ENCODE measurements around the gene ENOX1. TPM values are rescaled to one million over a fixed set of nuclear protein-coding genes. Genes with fewer than 3 reads are reported as not detected.

The ENOX1 gene
- total and polyA plus RNA-seq, 9 of the 15 experiments (the other 6 are each of a cell fraction or from before 2014, with no cell fraction given) = not detected

DNA sequence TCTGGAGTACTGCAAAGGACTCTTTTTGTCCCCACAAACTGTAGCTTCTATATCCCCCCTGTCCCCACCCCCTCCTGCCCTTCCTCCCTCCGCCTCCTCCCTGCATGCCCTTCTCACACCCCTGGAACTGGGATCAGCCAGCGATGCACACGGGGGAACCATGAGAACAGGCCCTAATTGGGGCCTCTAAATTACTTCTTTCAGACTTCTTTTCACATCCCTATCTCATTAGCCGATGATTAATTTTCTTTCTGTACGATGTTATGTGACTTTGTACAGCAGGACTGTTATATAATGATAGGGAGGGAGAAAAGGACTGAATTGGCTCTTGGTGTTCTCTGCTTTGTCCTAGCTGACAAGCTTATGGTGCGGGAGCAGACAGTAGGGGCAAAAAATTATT is 415.9 kb downstream of the ENOX1 start:
- no peak overlapping the region for H3K9ac ChIP-seq (ENCODE audit: insufficient read depth in 1 of 2, low read depth in 2 of 2, low read length in 2 of 2)
- 0% methylated on average over 6 of the region's 6 CpGs for WGBS (ENCODE audit: insufficient coverage, low coverage, missing lambda C conversion rate)
- no peaks in the 10 kb centered on the region for H3K9me3 ChIP-seq (replicated peaks; ENCODE audit: control insufficient read depth, insufficient read depth, low read depth, low read length)
- POLR2A ChIA-PET = no interaction called here
- no peak for ATAC-seq
- DNase-seq (ENCODE audit: extremely low read depth in 1 of 4, low spot score in 3 of 4) = no peak
- H3K4me3 ChIP-seq = no peak overlapping the region
- in situ Hi-C loops (cut with MboI) = no loop called here
- no peak overlapping the region for H2AFZ ChIP-seq (ENCODE audit: low read depth, low read length)
- CTCF ChIA-PET (ENCODE audit: low intra/inter-chr PET ratio) = no interaction called here
- no peaks in the 10 kb centered on the region for H3K9me1 ChIP-seq (ENCODE audit: control insufficient read depth, insufficient read depth, low read length)
- no peak for FAIRE-seq
- no peak overlapping the region for H3K4me2 ChIP-seq (ENCODE audit: insufficient read depth, low read length)
- H3K27me3 ChIP-seq (ENCODE audit: control insufficient read depth in 2 of 2, insufficient read depth in 2 of 2, low read length in 2 of 2) = no peaks in the 10 kb centered on the region
- H3K36me3 ChIP-seq (ENCODE audit: control insufficient read depth, insufficient read depth, low read length) = no peaks in the 10 kb centered on the region
- H4K20me1 ChIP-seq (replicated peaks; ENCODE audit: control insufficient read depth, insufficient read depth, low read length) = no peaks in the 10 kb centered on the region
- intact Hi-C loops (cut with micrococcal nuclease) = no loop called here
- no TSS peak for BruUV-seq (replicated peaks)
- no peaks in the 10 kb centered on the region for H3K79me2 ChIP-seq (ENCODE audit: control insufficient read depth, insufficient read depth, low read length)
- H3K27ac ChIP-seq (ENCODE audit: extremely low read depth, low read depth, low read length) = no peak overlapping the region
- no peaks in the 10 kb centered on the region for H3K4me1 ChIP-seq (replicated peaks in 1 of 2; ENCODE audit: control insufficient read depth in 2 of 2, insufficient read depth in 2 of 2, low read length in 2 of 2)
- no peak for TF ChIP-seq SETDB1 (IDR thresholded peaks at IDR 0.05; ENCODE audit: low read length)
- TF ChIP-seq, protein P1, sequence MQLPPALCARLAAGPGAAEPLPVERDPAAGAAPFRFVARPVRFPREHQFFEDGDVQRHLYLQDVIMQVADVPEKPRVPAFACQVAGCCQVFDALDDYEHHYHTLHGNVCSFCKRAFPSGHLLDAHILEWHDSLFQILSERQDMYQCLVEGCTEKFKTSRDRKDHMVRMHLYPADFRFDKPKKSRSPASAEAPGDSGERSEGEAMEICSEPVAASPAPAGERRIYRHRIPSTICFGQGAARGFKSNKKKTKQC (CRISPR knock-in tag; IDR thresholded peaks at IDR 0.05) = no peak

DNA sequence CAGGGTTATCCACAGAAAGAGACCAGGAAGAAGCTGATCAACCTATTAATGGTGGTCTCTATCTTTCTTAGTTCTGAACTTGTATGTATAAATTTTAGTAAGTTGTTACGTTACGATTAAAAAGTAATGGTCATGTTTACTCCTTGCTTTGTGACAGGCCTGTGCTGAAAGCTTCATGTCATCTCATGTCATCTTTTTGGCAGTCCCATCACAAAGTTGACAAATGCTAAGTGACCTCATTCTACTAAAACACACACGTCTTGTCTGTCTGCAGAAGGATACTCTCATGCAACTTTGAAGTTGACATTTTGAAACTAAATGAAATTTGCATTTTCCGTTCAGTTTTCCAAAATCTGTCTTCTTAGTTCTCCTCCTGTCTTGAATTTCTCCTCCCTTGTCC is 417.5 kb downstream of the ENOX1 start:
- no peak for TF ChIP-seq ERF (CRISPR knock-in tag; IDR thresholded peaks at IDR 0.05)
- no peak for TF ChIP-seq GTF2E2 (tag; IDR thresholded peaks at IDR 0.05)
- no peak for TF ChIP-seq ESRRB (CRISPR knock-in tag; IDR thresholded peaks at IDR 0.05; ENCODE audit: borderline replicate concordance)
- no peak for TF ChIP-seq ZNF175 (CRISPR knock-in tag; IDR thresholded peaks at IDR 0.05; ENCODE audit: low read depth)
- no peak for TF ChIP-seq SAFB2 (IDR thresholded peaks at IDR 0.05; ENCODE audit: borderline replicate concordance, low read depth, low read length, severe bottlenecking)
- no peak for TF ChIP-seq XRCC3 (IDR thresholded peaks at IDR 0.05)
- no peak for TF ChIP-seq ILK (tag; IDR thresholded peaks at IDR 0.05; ENCODE audit: borderline replicate concordance, low read depth)
- no peak for TF ChIP-seq L3MBTL2 (IDR thresholded peaks at IDR 0.05)
- TF ChIP-seq, protein P2, sequence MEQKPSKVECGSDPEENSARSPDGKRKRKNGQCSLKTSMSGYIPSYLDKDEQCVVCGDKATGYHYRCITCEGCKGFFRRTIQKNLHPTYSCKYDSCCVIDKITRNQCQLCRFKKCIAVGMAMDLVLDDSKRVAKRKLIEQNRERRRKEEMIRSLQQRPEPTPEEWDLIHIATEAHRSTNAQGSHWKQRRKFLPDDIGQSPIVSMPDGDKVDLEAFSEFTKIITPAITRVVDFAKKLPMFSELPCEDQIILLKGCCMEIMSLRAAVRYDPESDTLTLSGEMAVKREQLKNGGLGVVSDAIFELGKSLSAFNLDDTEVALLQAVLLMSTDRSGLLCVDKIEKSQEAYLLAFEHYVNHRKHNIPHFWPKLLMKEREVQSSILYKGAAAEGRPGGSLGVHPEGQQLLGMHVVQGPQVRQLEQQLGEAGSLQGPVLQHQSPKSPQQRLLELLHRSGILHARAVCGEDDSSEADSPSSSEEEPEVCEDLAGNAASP (IDR thresholded peaks at IDR 0.05) = no peak
- TF ChIP-seq U2AF2 (optimal IDR thresholded peaks at IDR 0.05; ENCODE audit: low read depth, low read length) = no peak
- no peak for TF ChIP-seq CXXC5 (CRISPR knock-in tag; IDR thresholded peaks at IDR 0.05)
- no peak for TF ChIP-seq ZNF830 (CRISPR knock-in tag; IDR thresholded peaks at IDR 0.05)
- no peak for TF ChIP-seq POLR2A (conservative IDR thresholded peaks at IDR 0.05)
- TF ChIP-seq ZNF436 (CRISPR knock-in tag; IDR thresholded peaks at IDR 0.05) = no peak
- in situ Hi-C loops (cut with MboI) = no loop called here
- DNase-seq (ENCODE audit: extremely low read depth in 1 of 4, low spot score in 3 of 4) = no peak

More for the DNA sequence above, 417.5 kb downstream of the ENOX1 start:
- ChIA-PET CTCF (ENCODE audit: low intra/inter-chr PET ratio) (no interaction called here), POLR2A (interaction anchor here (0.7 kb wide), 1 partner anchor 246 kb away, joined by 3 read pairs; no protein-coding TSS in a partner anchor)
- intact Hi-C loops (cut with micrococcal nuclease) = no loop called here
- H3K4me1 ChIP-seq (replicated peaks in 1 of 2; ENCODE audit: control insufficient read depth in 2 of 2, insufficient read depth in 2 of 2, low read length in 2 of 2) = no peaks in the 10 kb centered on the region
- H3K27me3 ChIP-seq (ENCODE audit: control insufficient read depth in 2 of 2, insufficient read depth in 2 of 2, low read length in 2 of 2) = no peaks in the 10 kb centered on the region
- no peaks in the 10 kb centered on the region for H3K36me3 ChIP-seq (ENCODE audit: control insufficient read depth, insufficient read depth, low read length)
- H3K27ac ChIP-seq (ENCODE audit: extremely low read depth, low read depth, low read length) = no peak overlapping the region
- H3K79me2 ChIP-seq (ENCODE audit: control insufficient read depth, insufficient read depth, low read length) = no peaks in the 10 kb centered on the region
- 4% methylated on average over 4 of the region's 4 CpGs for WGBS (ENCODE audit: insufficient coverage, low coverage, missing lambda C conversion rate)
- H3K4me3 ChIP-seq = no peak overlapping the region
- FAIRE-seq (no peak), ATAC-seq (no peak)
- H4K20me1 ChIP-seq (replicated peaks; ENCODE audit: control insufficient read depth, insufficient read depth, low read length) = no peaks in the 10 kb centered on the region
- no peak overlapping the region for H3K9ac ChIP-seq (ENCODE audit: insufficient read depth in 1 of 2, low read depth in 2 of 2, low read length in 2 of 2)
- no peaks in the 10 kb centered on the region for H3K9me1 ChIP-seq (ENCODE audit: control insufficient read depth, insufficient read depth, low read length)
- BruUV-seq (replicated peaks) = no TSS peak
- H3K4me2 ChIP-seq (ENCODE audit: insufficient read depth, low read length) = no peak overlapping the region
- no peaks in the 10 kb centered on the region for H3K9me3 ChIP-seq (replicated peaks; ENCODE audit: control insufficient read depth, insufficient read depth, low read depth, low read length)
- H2AFZ ChIP-seq (ENCODE audit: low read depth, low read length) = no peak overlapping the region
